HUDEP-2 (cell line): Measurements from ENCODE around the gene MKKS.

Experiments used
- DNase-seq, 76 experiments: peaks; one replicate each; lab custom pipeline; 2025; ENCODE audit not compliant: unreplicated experiment in 76 of 76; lab: John Stamatoyannopoulos, UW

The MKKS gene

GRCh38 chr20:10433623-10434466 is at the start of gene MKKS:
MKKS (minus strand) TSS chr20:10434222; CDS start chr20:10413514, 20,708 bp downstream.
- DNase-seq = peak in 74 of 76 experiments; percentile 20 to 85 (median 68)

GRCh38 chr20:10483691-10484090 is 49.7 kb upstream of the MKKS start:
- no peak for DNase-seq

- DNase-seq = no peak
Observed at GRCh38 chr20:10481676-10482075, 47.7 kb upstream of the MKKS start.

- no peak for DNase-seq
Observed at GRCh38 chr20:10478930-10479329, 44.9 kb upstream of the MKKS start.

GRCh38 chr20:10478205-10478604 is 44.2 kb upstream of the MKKS start:
- DNase-seq = no peak

- peak in 8 of 76 experiments; percentile 3 to 40 (median 24) for DNase-seq
Observed at GRCh38 chr20:10476319-10476724, 42.3 kb upstream of the MKKS start.

GRCh38 chr20:10475225-10475624 is 41.2 kb upstream of the MKKS start:
- DNase-seq = peak in 31 of 76 experiments; percentile 5 to 78 (median 29)

- DNase-seq = no peak
Observed at GRCh38 chr20:10474606-10475184, 40.7 kb upstream of the MKKS start.

GRCh38 chr20:10472871-10473270 is 38.8 kb upstream of the MKKS start:
- DNase-seq = no peak

GRCh38 chr20:10470276-10470675 is 36.3 kb upstream of the MKKS start:
- no peak for DNase-seq

GRCh38 chr20:10469599-10469998 is 35.6 kb upstream of the MKKS start:
- peak in 36 of 76 experiments; percentile 4 to 60 (median 38) for DNase-seq

- DNase-seq = no peak
Observed at GRCh38 chr20:10469056-10469455, 35.0 kb upstream of the MKKS start.

- DNase-seq = no peak
Observed at GRCh38 chr20:10468340-10468845, 34.4 kb upstream of the MKKS start.

GRCh38 chr20:10467681-10468339 is 33.8 kb upstream of the MKKS start:
- no peak for DNase-seq

- DNase-seq = no peak
Observed at GRCh38 chr20:10466855-10467254, 32.8 kb upstream of the MKKS start.

GRCh38 chr20:10466325-10466724 is 32.3 kb upstream of the MKKS start:
- DNase-seq = no peak

GRCh38 chr20:10465135-10465534 is 31.1 kb upstream of the MKKS start:
- no peak for DNase-seq

- no peak for DNase-seq
Observed at GRCh38 chr20:10463622-10464021, 29.6 kb upstream of the MKKS start.

- DNase-seq = no peak
Observed at GRCh38 chr20:10462516-10462915, 28.5 kb upstream of the MKKS start.

GRCh38 chr20:10461495-10461894 is 27.5 kb upstream of the MKKS start:
- no peak for DNase-seq

GRCh38 chr20:10454151-10454750 is 20.2 kb upstream of the MKKS start:
- no peak for DNase-seq
